ENCODE results near the gene LAX1.

GRCh38 chr1:203764105-203765028 is 616 bp upstream of the LAX1 start:
- TF ChIP-seq POLR2AphosphoS5 (IDR thresholded peaks at IDR 0.05; ENCODE audit: low read depth, low read length), result no peak
- TF ChIP-seq REST (IDR thresholded peaks at IDR 0.05; ENCODE audit: insufficient read depth in 1 of 2, low read depth in 2 of 2, low read length in 2 of 2), result no peak
- TF ChIP-seq FOXP2 (optimal IDR thresholded peaks at IDR 0.05; ENCODE audit: borderline replicate concordance, extremely low read depth, extremely low read length, insufficient read depth), result no peak
- no peak for TF ChIP-seq SIN3A (IDR thresholded peaks at IDR 0.05; ENCODE audit: borderline replicate concordance, insufficient read depth, low read length)
